ENCODE measurements around the gene COPS3. TPM values are rescaled to one million over a fixed set of nuclear protein-coding genes. Genes with fewer than 3 reads are reported as not detected.
"Not testable (repeated sequence)": the region's sequence is repeated elsewhere in the genome, so short reads cannot be mapped to it uniquely, and the experiment has no call there.

Gene COPS3
- total and polyA plus RNA-seq, 4 donors: 32.5 to 40.3 (median 39.2) TPM

DNA sequence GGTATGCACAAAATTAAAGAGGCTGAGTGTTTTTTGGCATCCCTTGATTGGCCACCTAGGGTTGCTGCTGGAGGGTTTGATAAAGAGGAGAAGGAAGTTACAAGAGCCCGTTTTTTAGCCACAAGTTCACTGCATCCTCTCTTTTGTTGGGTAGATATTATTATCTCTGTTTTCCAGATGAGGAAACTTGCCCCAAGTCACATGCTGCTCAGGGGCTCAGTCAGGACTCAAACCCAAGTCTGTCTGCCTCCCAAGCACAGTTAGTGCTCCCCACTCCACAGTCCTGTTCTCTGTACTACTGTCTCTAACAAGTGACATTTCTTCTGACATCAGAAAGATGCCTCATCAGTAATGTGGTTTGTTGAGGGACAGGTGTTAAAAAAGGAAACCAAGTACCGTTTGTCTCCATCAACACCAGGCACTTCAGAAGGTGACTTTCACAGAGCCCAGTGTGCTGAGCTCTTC is 23.5 kb upstream of the COPS3 start:
- H3K4me3 ChIP-seq (ENCODE audit: low read length in 2 of 2): no peak overlapping the region
- no peak overlapping the region for H3K27ac ChIP-seq (ENCODE audit: low read depth in 1 of 2, low read length in 2 of 2)
- no peaks in the 10 kb centered on the region for H3K4me1 ChIP-seq (ENCODE audit: control insufficient read depth in 1 of 2, insufficient read depth in 2 of 2, low read length in 2 of 2)
- H3K36me3 ChIP-seq (ENCODE audit: control insufficient read depth in 1 of 2, insufficient read depth in 2 of 2, low read length in 1 of 2): no peaks in the 10 kb centered on the region
- ATAC-seq (ENCODE audit: low FRiP score): no peak
- no peak for DNase-seq
- WGBS, 2 donors: 66 to 81% methylated on average over 2 of the region's 2 CpGs
- no peaks in the 10 kb centered on the region for H3K27me3 ChIP-seq (ENCODE audit: control insufficient read depth in 1 of 2, insufficient read depth in 2 of 2, low read length in 1 of 2)
- H3K9me3 ChIP-seq (ENCODE audit: control insufficient read depth, low read length): no peaks in the 10 kb centered on the region
- intact Hi-C loops (cut with DNase I): loop anchor here in 1 of 2 donors (10.0 kb wide), 1 partner anchor 300 kb away; no protein-coding TSS in a partner anchor

GRCh38 chr17:17303847-17304490 is 22.9 kb upstream of the COPS3 start:
- intact Hi-C loops (cut with DNase I): loop anchor here in 1 of 2 donors (10.0 kb wide), 1 partner anchor 299 kb away; no protein-coding TSS in a partner anchor
- no peaks in the 10 kb centered on the region for H3K9me3 ChIP-seq (ENCODE audit: control insufficient read depth, low read length)
- H3K4me1 ChIP-seq (ENCODE audit: control insufficient read depth in 1 of 2, insufficient read depth in 2 of 2, low read length in 2 of 2): no peaks in the 10 kb centered on the region
- ATAC-seq (ENCODE audit: low FRiP score) (no peak), DNase-seq (peak in 1 of 2 donors; percentile 3)
- no peak overlapping the region for H3K27ac ChIP-seq (ENCODE audit: low read depth in 1 of 2, low read length in 2 of 2)
- H3K4me3 ChIP-seq (ENCODE audit: low read length in 2 of 2): peak overlapping the region; percentile 62 to 79
- 16 to 17% methylated on average over 21 of the region's 21 CpGs for WGBS, 2 donors
- H3K36me3 ChIP-seq (ENCODE audit: control insufficient read depth in 1 of 2, insufficient read depth in 2 of 2, low read length in 1 of 2): no peaks in the 10 kb centered on the region
- H3K27me3 ChIP-seq (ENCODE audit: control insufficient read depth in 1 of 2, insufficient read depth in 2 of 2, low read length in 1 of 2): no peaks in the 10 kb centered on the region

DNA sequence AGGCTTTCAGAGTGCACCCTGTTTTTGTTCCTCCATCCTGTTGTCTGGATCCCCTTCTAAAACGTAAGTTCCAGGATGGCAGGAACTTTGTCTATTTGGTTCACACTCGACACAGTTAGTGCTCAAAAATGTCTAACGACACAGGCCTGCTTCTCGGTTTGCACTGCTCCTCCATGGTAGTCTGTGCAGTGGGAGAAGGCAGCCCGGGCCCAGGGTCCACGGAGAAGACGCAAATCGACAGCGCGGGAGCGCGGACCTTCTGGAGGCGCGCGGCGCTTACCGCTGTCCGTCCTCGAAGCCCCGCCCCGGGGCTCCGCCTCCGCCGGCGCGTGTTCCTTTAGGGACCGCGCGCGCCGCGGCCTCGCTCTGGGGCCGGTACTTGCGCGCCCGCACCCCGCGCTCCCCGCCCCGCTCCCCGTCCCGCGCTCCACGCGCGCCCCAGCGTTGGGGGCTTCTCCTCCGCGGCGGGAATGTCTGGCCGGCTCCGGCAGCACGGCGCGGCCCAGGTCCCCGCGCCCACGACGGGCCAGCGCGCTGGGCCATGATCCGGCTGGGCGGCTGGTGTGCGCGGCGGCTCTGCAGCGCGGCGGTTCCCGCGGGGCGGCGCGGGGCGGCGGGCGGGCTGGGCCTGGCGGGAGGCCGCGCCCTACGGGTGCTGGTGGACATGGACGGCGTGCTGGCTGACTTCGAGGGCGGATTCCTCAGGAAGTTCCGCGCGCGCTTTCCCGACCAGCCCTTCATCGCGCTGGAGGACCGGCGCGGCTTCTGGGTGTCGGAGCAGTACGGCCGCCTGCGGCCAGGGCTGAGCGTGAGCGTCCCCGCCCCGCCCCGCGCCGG is 22.2 kb upstream of the COPS3 start, which contains the start of gene NT5M:
Gene NT5M, plus strand, starts transcription at position 364 of the 837 bp plus-strand sequence. Its CDS starts 178 bp downstream, at position 542.
- peak within 1 kb of the TSS; percentile 62 to 79 for H3K4me3 ChIP-seq (ENCODE audit: low read length in 2 of 2)
- DNase-seq: peak; percentile 81 to 90
- whole genome bisulfite sequencing, 2 donors: 0 to 1% methylated on average over 82 to 107 of the region's 107 CpGs
- H3K9me3 ChIP-seq (ENCODE audit: control insufficient read depth, low read length): no peaks in the 10 kb centered on the region
- H3K4me1 ChIP-seq (ENCODE audit: control insufficient read depth in 1 of 2, insufficient read depth in 2 of 2, low read length in 2 of 2): no peaks in the 10 kb centered on the region
- intact Hi-C loops (cut with DNase I): loop anchor here in 1 of 2 donors (10.0 kb wide), 1 partner anchor 298 kb away; no protein-coding TSS in a partner anchor
- H3K36me3 ChIP-seq (ENCODE audit: control insufficient read depth in 1 of 2, insufficient read depth in 2 of 2, low read length in 1 of 2): no peaks in the 10 kb centered on the region
- ATAC-seq (ENCODE audit: low FRiP score): peak; percentile 92
- peak within 1 kb of the TSS in 1 of 2 donors; percentile 39 for H3K27ac ChIP-seq (ENCODE audit: low read depth in 1 of 2, low read length in 2 of 2)
- H3K27me3 ChIP-seq (ENCODE audit: control insufficient read depth in 1 of 2, insufficient read depth in 2 of 2, low read length in 1 of 2): no peaks in the 10 kb centered on the region

- H3K27me3 ChIP-seq (ENCODE audit: control insufficient read depth in 1 of 2, insufficient read depth in 2 of 2, low read length in 1 of 2); ATAC-seq (ENCODE audit: low FRiP score); H3K4me3 ChIP-seq (ENCODE audit: low read length in 2 of 2); H3K9me3 ChIP-seq (ENCODE audit: control insufficient read depth, low read length); H3K27ac ChIP-seq (ENCODE audit: low read depth in 1 of 2, low read length in 2 of 2); H3K4me1 ChIP-seq (ENCODE audit: control insufficient read depth in 1 of 2, insufficient read depth in 2 of 2, low read length in 2 of 2); H3K36me3 ChIP-seq (ENCODE audit: control insufficient read depth in 1 of 2, insufficient read depth in 2 of 2, low read length in 1 of 2): not testable (repeated sequence)
- peak in 1 of 2 donors; percentile 52 for DNase-seq
- WGBS, 2 donors: 95 to 96% methylated on average over 11 of the region's 11 CpGs
- intact Hi-C loops (cut with DNase I): loop anchor here in 1 of 2 donors (10.0 kb wide), 1 partner anchor 297 kb away; no protein-coding TSS in a partner anchor
Measured at GRCh38 chr17:17301659-17302058, 20.6 kb upstream of the COPS3 start.

DNA sequence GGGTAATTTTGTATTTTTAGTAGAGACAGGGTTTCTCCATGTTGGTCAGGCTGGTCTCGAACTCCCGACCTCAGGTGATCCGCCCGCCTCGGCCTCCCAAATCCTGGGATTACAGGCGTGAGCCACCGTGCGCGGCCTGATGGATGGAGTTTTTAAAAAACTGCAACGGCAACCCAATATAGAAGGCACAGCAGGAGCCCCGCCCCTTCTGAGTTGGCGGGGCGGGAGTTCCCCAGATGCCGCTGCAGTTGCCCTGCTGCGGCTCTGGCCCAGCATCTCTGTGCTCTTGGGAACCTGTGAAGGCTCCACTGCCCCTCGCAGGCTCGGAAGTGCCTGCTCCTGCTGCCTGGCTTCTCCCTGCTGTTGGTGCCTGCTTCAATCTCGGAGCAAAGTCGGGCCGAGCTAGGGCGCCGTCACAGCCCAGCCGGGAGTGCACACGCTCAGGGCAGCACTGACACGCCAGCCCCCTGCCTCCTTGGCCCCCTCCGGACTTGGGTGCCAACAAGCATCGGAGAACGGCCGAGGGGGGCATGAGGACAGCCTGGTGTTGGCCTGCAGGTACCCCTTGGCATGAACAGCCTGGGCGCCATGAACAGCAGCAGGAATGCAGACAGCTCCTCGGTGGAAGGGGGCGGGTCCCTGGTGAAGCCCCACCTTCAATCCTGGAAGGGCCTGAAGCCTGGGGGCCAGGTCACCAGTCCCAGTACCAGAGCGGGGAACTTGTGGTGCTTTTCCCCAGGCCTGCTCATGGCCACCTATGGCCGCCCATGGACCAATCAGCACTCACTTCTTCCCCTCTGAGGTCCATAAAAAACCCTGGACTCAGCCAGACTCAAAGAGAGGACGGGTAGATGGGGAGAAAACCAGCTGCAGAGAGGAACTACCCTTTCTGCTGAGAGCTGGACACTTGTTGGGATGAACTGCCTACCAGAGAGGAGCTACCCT is 19.9 kb upstream of the COPS3 start:
- peak; percentile 78 for ATAC-seq (ENCODE audit: low FRiP score)
- intact Hi-C loops (cut with DNase I): loop anchor here in 1 of 2 donors (10.0 kb wide), 1 partner anchor 296 kb away; no protein-coding TSS in a partner anchor
- H3K4me3 ChIP-seq (ENCODE audit: low read length in 2 of 2): no peak overlapping the region
- H3K4me1 ChIP-seq (ENCODE audit: control insufficient read depth in 1 of 2, insufficient read depth in 2 of 2, low read length in 2 of 2): no peaks in the 10 kb centered on the region
- peak; percentile 75 to 83 for DNase-seq
- no peaks in the 10 kb centered on the region for H3K27me3 ChIP-seq (ENCODE audit: control insufficient read depth in 1 of 2, insufficient read depth in 2 of 2, low read length in 1 of 2)
- 9 to 10% methylated on average over 34 to 35 of the region's 35 CpGs for WGBS, 2 donors
- H3K36me3 ChIP-seq (ENCODE audit: control insufficient read depth in 1 of 2, insufficient read depth in 2 of 2, low read length in 1 of 2): no peaks in the 10 kb centered on the region
- peak overlapping the region in 1 of 2 donors; percentile 30 for H3K27ac ChIP-seq (ENCODE audit: low read depth in 1 of 2, low read length in 2 of 2)
- no peaks in the 10 kb centered on the region for H3K9me3 ChIP-seq (ENCODE audit: control insufficient read depth, low read length)

DNA sequence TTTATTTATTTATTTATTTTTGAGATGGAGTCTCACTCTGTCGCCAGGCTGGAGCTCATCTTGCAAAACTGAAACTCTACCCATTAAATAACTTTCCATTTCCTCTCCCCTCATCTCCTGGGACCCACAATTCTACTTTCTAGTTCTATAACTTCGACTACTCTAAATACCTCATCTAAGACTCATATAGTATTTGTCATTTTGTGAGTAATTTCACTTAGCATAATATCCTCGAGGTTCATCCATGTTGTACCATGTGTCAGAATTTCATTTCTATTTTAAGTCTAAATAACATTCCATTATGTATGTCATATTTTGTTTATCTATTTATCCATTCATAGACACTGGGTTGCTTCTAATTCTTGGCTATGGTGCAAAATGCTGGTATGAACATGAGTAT is 17.1 kb upstream of the COPS3 start:
- 52% methylated on average over 3 of the region's 3 CpGs for WGBS, 2 donors
- intact Hi-C loops (cut with DNase I): no loop called here
- no peaks in the 10 kb centered on the region for H3K27me3 ChIP-seq (ENCODE audit: control insufficient read depth in 1 of 2, insufficient read depth in 2 of 2, low read length in 1 of 2)
- no peaks in the 10 kb centered on the region for H3K9me3 ChIP-seq (ENCODE audit: control insufficient read depth, low read length)
- ATAC-seq (ENCODE audit: low FRiP score) (no peak), DNase-seq (no peak)
- H3K4me3 ChIP-seq (ENCODE audit: low read length in 2 of 2): no peak overlapping the region
- no peak overlapping the region for H3K27ac ChIP-seq (ENCODE audit: low read depth in 1 of 2, low read length in 2 of 2)
- H3K4me1 ChIP-seq (ENCODE audit: control insufficient read depth in 1 of 2, insufficient read depth in 2 of 2, low read length in 2 of 2): no peaks in the 10 kb centered on the region
- H3K36me3 ChIP-seq (ENCODE audit: control insufficient read depth in 1 of 2, insufficient read depth in 2 of 2, low read length in 1 of 2): no peaks in the 10 kb centered on the region

DNA sequence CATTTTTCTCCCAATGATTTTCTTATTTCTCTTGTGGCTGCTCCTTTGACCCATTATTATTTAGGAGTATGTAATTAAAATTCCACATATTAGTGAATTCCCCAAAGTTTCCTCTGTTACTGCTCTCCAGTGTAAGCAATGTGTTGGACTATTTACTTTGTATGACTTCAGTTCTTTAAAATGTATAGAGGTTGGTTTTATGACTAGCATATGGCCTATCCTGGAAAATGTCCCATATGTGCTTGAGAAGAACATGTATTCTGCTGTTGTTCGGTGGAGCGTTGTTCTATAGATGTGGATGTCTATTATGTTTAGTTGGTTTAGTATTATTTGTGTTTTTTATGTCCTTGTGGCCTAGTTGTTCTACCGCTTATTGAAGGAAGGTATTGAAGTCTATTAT is 16.2 kb upstream of the COPS3 start:
- no peak overlapping the region for H3K27ac ChIP-seq (ENCODE audit: low read depth in 1 of 2, low read length in 2 of 2)
- intact Hi-C loops (cut with DNase I): no loop called here

GRCh38 chr17:17295141-17295540 is 14.1 kb upstream of the COPS3 start:
- intact Hi-C loops (cut with DNase I): no loop called here

More for the DNA sequence above, 16.2 kb upstream of the COPS3 start:
- ATAC-seq (ENCODE audit: low FRiP score) (no peak), DNase-seq (no peak)
- no peaks in the 10 kb centered on the region for H3K4me1 ChIP-seq (ENCODE audit: control insufficient read depth in 1 of 2, insufficient read depth in 2 of 2, low read length in 2 of 2)
- no peaks in the 10 kb centered on the region for H3K36me3 ChIP-seq (ENCODE audit: control insufficient read depth in 1 of 2, insufficient read depth in 2 of 2, low read length in 1 of 2)
- no peak overlapping the region for H3K4me3 ChIP-seq (ENCODE audit: low read length in 2 of 2)
- 79 to 83% methylated on average over 3 of the region's 3 CpGs for WGBS, 2 donors
- no peaks in the 10 kb centered on the region for H3K9me3 ChIP-seq (ENCODE audit: control insufficient read depth, low read length)
- H3K27me3 ChIP-seq (ENCODE audit: control insufficient read depth in 1 of 2, insufficient read depth in 2 of 2, low read length in 1 of 2): no peaks in the 10 kb centered on the region

More at GRCh38 chr17:17295141-17295540, 14.1 kb upstream of the COPS3 start:
- Histone ChIP-seq H3K4me3 (ENCODE audit: low read length in 2 of 2) (no peak overlapping the region), H3K27ac (ENCODE audit: low read depth in 1 of 2, low read length in 2 of 2) (no peak overlapping the region), H3K9me3 (ENCODE audit: control insufficient read depth, low read length) (no peaks in the 10 kb centered on the region), H3K27me3 (ENCODE audit: control insufficient read depth in 1 of 2, insufficient read depth in 2 of 2, low read length in 1 of 2) (no peaks in the 10 kb centered on the region), H3K4me1 (ENCODE audit: control insufficient read depth in 1 of 2, insufficient read depth in 2 of 2, low read length in 2 of 2) (no peaks in the 10 kb centered on the region), H3K36me3 (ENCODE audit: control insufficient read depth in 1 of 2, insufficient read depth in 2 of 2, low read length in 1 of 2) (no peaks in the 10 kb centered on the region)
- WGBS, 2 donors: 96 to 97% methylated on average over 4 of the region's 4 CpGs
- ATAC-seq (ENCODE audit: low FRiP score) (no peak), DNase-seq (peak in 1 of 2 donors; percentile 13)
